Femur (tissue), 1 donor: ENCODE data around the gene CDS2.

ENCODE experiments used
- DNase-seq: peaks from one replicate; pipeline ENCODE4 v3.0.0-alpha.2; 2017

Gene CDS2

GRCh38 chr20:5153612-5154542, 27.1 kb downstream of the CDS2 start:
- no peak for DNase-seq

GRCh38 chr20:5154543-5154925, 27.7 kb downstream of the CDS2 start:
- DNase-seq = no peak

GRCh38 chr20:5155404-5155803, 28.6 kb downstream of the CDS2 start:
- no peak for DNase-seq

GRCh38 chr20:5156675-5157448, 30.1 kb downstream of the CDS2 start:
- no peak for DNase-seq

- no peak for DNase-seq
Observed at GRCh38 chr20:5159928-5160327, 33.1 kb downstream of the CDS2 start.

GRCh38 chr20:5160882-5161281, 34.1 kb downstream of the CDS2 start:
- no peak for DNase-seq

GRCh38 chr20:5161536-5162164, 34.8 kb downstream of the CDS2 start:
- DNase-seq = no peak

GRCh38 chr20:5164645-5165625, 38.1 kb downstream of the CDS2 start:
- no peak for DNase-seq

- DNase-seq = peak; percentile 42
Observed at GRCh38 chr20:5168651-5169396, 42.0 kb downstream of the CDS2 start.

- no peak for DNase-seq
Observed at GRCh38 chr20:5170341-5170740, 43.5 kb downstream of the CDS2 start.

- DNase-seq = peak; percentile 58
Observed at GRCh38 chr20:5171064-5171789, 44.4 kb downstream of the CDS2 start.

- DNase-seq = no peak
Observed at GRCh38 chr20:5171790-5172164, 45.0 kb downstream of the CDS2 start.

GRCh38 chr20:5172167-5172601, 45.4 kb downstream of the CDS2 start:
- no peak for DNase-seq

GRCh38 chr20:5172903-5173463, 46.2 kb downstream of the CDS2 start:
- DNase-seq = no peak

- no peak for DNase-seq
Observed at GRCh38 chr20:5173751-5174150, 46.9 kb downstream of the CDS2 start.

GRCh38 chr20:5177071-5177470, 50.3 kb downstream of the CDS2 start:
- DNase-seq = no peak

- DNase-seq = no peak
Observed at GRCh38 chr20:5178046-5178445, 51.2 kb downstream of the CDS2 start.

- no peak for DNase-seq
Observed at GRCh38 chr20:5180421-5180820, 53.6 kb downstream of the CDS2 start.

- no peak for DNase-seq
Observed at GRCh38 chr20:5180933-5181332, 54.1 kb downstream of the CDS2 start.

GRCh38 chr20:5181492-5181891, 54.7 kb downstream of the CDS2 start:
- no peak for DNase-seq
